Neural cell (in vitro differentiated cells): ENCODE data around the gene LSAMP. TPM values are rescaled to one million over a fixed set of nuclear protein-coding genes. Genes with fewer than 3 reads are reported as not detected.

Experiments used
- H2AFZ ChIP-seq: fragments of 200-600, 300-800 bp; sonication (generic), shearing (Covaris generic); 2 replicates; pipeline ENCODE4 v1.6.0; 2014; ENCODE audit warnings: low read depth, mild to moderate bottlenecking, antibody characterized with exemption, low read length, moderate library complexity
- H3F3A ChIP-seq: fragments of 200-600 bp; shearing (Covaris generic); 2 replicates; pipeline ENCODE4 v1.6.1; 2016; ENCODE audit warnings: mild to moderate bottlenecking, moderate library complexity, mixed read lengths, antibody characterized with exemption, low read length; ENCODE audit not compliant: insufficient read depth, poor library complexity, severe bottlenecking
- H3K27ac ChIP-seq: fragments of 200-600, 300-800 bp; sonication (generic), shearing (Covaris generic); 2 replicates; pipeline ENCODE4 v1.5.1; 2014; ENCODE audit warnings: mild to moderate bottlenecking, low read length, moderate library complexity
- H3K27me3 ChIP-seq: fragments of 300-800, 200-600 bp; sonication (generic), shearing (Covaris generic); 2 replicates; pipeline ENCODE4 v1.6.0; 2014; ENCODE audit warnings: mild to moderate bottlenecking, low read depth, low read length, moderate library complexity; ENCODE audit not compliant: insufficient read depth
- H3K36me3 ChIP-seq: fragments of 300-800, 200-600 bp; sonication (generic), shearing (Covaris generic); 2 replicates; pipeline ENCODE4 v1.5.1; 2014; ENCODE audit warnings: mild to moderate bottlenecking, antibody characterized with exemption, low read length, moderate library complexity; ENCODE audit not compliant: insufficient read depth
- H3K4me2 ChIP-seq: fragments of 300-800, 200-600 bp; sonication (generic), shearing (Covaris generic); 2 replicates; pipeline ENCODE4 v1.6.0; 2014; ENCODE audit warnings: mild to moderate bottlenecking, low read length
- H3K4me3 ChIP-seq: fragments of 300-800, 200-600 bp; sonication (generic), shearing (Covaris generic); 2 replicates; pipeline ENCODE4 v1.5.1; 2014; ENCODE audit warnings: mild to moderate bottlenecking, low read length, moderate library complexity
- H3K79me2 ChIP-seq: fragments of 200-600 bp; shearing (Covaris generic); replicated peaks from 2 replicates; pipeline ENCODE4 v1.6.0; 2014; ENCODE audit warnings: mild to moderate bottlenecking, low read length, moderate library complexity; ENCODE audit not compliant: insufficient read depth
- H3K9ac ChIP-seq: fragments of 300-800, 200-600 bp; sonication (generic), shearing (Covaris generic); 2 replicates; pipeline ENCODE4 v1.6.1; 2016; ENCODE audit warnings: mild to moderate bottlenecking, low read length, mixed read lengths
- H3K9me2 ChIP-seq: fragments of 200-600 bp; shearing (Covaris generic); 2 replicates; pipeline ENCODE4 v1.6.1; 2016; ENCODE audit warnings: mild to moderate bottlenecking, low read length, mixed read lengths; ENCODE audit not compliant: insufficient read depth
- H3K9me3 ChIP-seq: fragments of 200-600, 300-800 bp; sonication (generic), shearing (Covaris generic); 2 replicates; pipeline ENCODE4 v1.6.1; 2016; ENCODE audit warnings: mild to moderate bottlenecking, mixed run types, low read length, moderate library complexity, mixed read lengths
- H4K20me1 ChIP-seq: fragments of 200-600 bp; shearing (Covaris generic); 2 replicates; pipeline ENCODE4 v1.6.1; 2016; ENCODE audit warnings: mild to moderate bottlenecking, mixed run types; ENCODE audit not compliant: insufficient read depth
- CTCF ChIP-seq: fragments of 450-650 bp; IDR thresholded peaks from 2 replicates; pipeline ENCODE4 v1.5.1; 2014; ENCODE audit warnings: antibody characterized with exemption, mild to moderate bottlenecking, moderate library complexity; ENCODE audit not compliant: poor library complexity, severe bottlenecking
- EP300 ChIP-seq: fragments of 450-650 bp; conservative IDR thresholded peaks from 2 replicates; pipeline ENCODE4 v1.6.1; 2014; ENCODE audit warnings: antibody characterized with exemption, mild to moderate bottlenecking, moderate library complexity; ENCODE audit not compliant: poor library complexity, severe bottlenecking
- EZH2 ChIP-seq: fragments of 200-600, 300-800 bp; shearing (Covaris generic), sonication (generic); IDR thresholded peaks from 2 replicates; pipeline ENCODE4 v1.6.1; 2014; ENCODE audit warnings: antibody characterized with exemption, low read length, borderline replicate concordance, mild to moderate bottlenecking; ENCODE audit not compliant: insufficient read depth, poor library complexity, severe bottlenecking
- MXI1 ChIP-seq: fragments of 450-650 bp; conservative IDR thresholded peaks from 2 replicates; pipeline ENCODE4 v1.6.1; 2014; ENCODE audit warnings: antibody characterized with exemption, mild to moderate bottlenecking; ENCODE audit not compliant: poor library complexity, severe bottlenecking
- POLR2AphosphoS5 ChIP-seq: IDR thresholded peaks from 2 replicates; pipeline ENCODE4 v1.6.1; 2012
- RAD21 ChIP-seq: fragments of 450-650 bp; conservative IDR thresholded peaks from 2 replicates; pipeline ENCODE4 v1.6.1; 2014; ENCODE audit warnings: antibody characterized with exemption, mild to moderate bottlenecking, moderate library complexity
- REST ChIP-seq: IDR thresholded peaks from 2 replicates; pipeline ENCODE4 v1.6.1; 2012; ENCODE audit warnings: borderline replicate concordance
- SMC3 ChIP-seq: fragments of 450-650 bp; conservative IDR thresholded peaks from 2 replicates; pipeline ENCODE4 v1.6.1; 2014; ENCODE audit warnings: antibody characterized with exemption, mild to moderate bottlenecking, moderate library complexity; ENCODE audit not compliant: poor library complexity
- TAF1 ChIP-seq: IDR thresholded peaks from 2 replicates; pipeline ENCODE4 v1.6.1; 2012; ENCODE audit warnings: low read depth
- polyA plus RNA-seq: library from polyadenylated mRNA; depleted of rRNA; stranded (reverse); fragments of >200 nt; gene quantifications from 2 replicates; pipeline ENCODE4 v1.2.3, GENCODE V29; 2014

LSAMP gene
- polyA plus RNA-seq, 1 donor from 2014 or later: 93.6 TPM

- TF ChIP-seq SMC3: no peak
- TF ChIP-seq RAD21: no peak
- TF ChIP-seq CTCF: no peak
- no peak for TF ChIP-seq POLR2AphosphoS5
- TF ChIP-seq MXI1: no peak
- no peak for TF ChIP-seq REST
- no peak for TF ChIP-seq EP300
- no peaks in the 10 kb centered on the region for H3K27me3 ChIP-seq
- peak overlapping the region; percentile 69 for H3K4me2 ChIP-seq
- H3K79me2 ChIP-seq: no peaks in the 10 kb centered on the region
- H3K9ac ChIP-seq: peak overlapping the region; percentile 95
- H3K9me2 ChIP-seq: no peaks in the 10 kb centered on the region
- H3K36me3 ChIP-seq: no peaks in the 10 kb centered on the region
- H3K4me3 ChIP-seq: peak overlapping the region; percentile 67
- H3F3A ChIP-seq: peaks cover 3% of the 10 kb centered on the region
- H2AFZ ChIP-seq: peak overlapping the region; percentile 15
- H3K9me3 ChIP-seq: no peaks in the 10 kb centered on the region
- no peaks in the 10 kb centered on the region for H4K20me1 ChIP-seq
- H3K27ac ChIP-seq: peak overlapping the region; percentile 95
These were observed 659.5 kb downstream of the LSAMP start for GRCh38 chr3:115785782-115786181.

GRCh38 chr3:115784739-115785536 lies 660.3 kb downstream of the LSAMP start:
- Histone ChIP-seq H3K36me3 (no peaks in the 10 kb centered on the region), H3K27ac (peak overlapping the region; percentile 95), H3K9ac (peak overlapping the region; percentile 95), H3K79me2 (no peaks in the 10 kb centered on the region), H2AFZ (peak overlapping the region; percentile 40), H4K20me1 (no peaks in the 10 kb centered on the region), H3K4me2 (peak overlapping the region; percentile 69), H3K4me3 (peak overlapping the region; percentile 67), H3K9me2 (no peaks in the 10 kb centered on the region), H3F3A (peaks cover 3% of the 10 kb centered on the region), H3K27me3 (no peaks in the 10 kb centered on the region), H3K9me3 (no peaks in the 10 kb centered on the region)
- TF ChIP-seq SMC3: peak; percentile 56
- no peak for TF ChIP-seq CTCF
- no peak for TF ChIP-seq POLR2AphosphoS5
- TF ChIP-seq MXI1: peak; percentile 53
- no peak for TF ChIP-seq EZH2
- no peak for TF ChIP-seq RAD21
- TF ChIP-seq TAF1: peak; percentile 5
- TF ChIP-seq REST: peak; percentile 34
- TF ChIP-seq EP300: peak; percentile 80
